A549 (cell line): ENCODE data around the gene SBNO2. TPM values are rescaled to one million over a fixed set of nuclear protein-coding genes. Genes with fewer than 3 reads are reported as not detected.

Experiments
- ATAC-seq, 2 experiments: fragments of 200-7000 bp in 1 of 2; fragments of >200 bp in 1 of 2; cut with Nextera tagmentation in 1 of 2; cut with Tn5 transposase in 1 of 2; 3 replicates each; pipeline versions ENCODE4 v1.8.0 to v1.9.1; 2018 to 2020; ENCODE audit warnings: mild to moderate bottlenecking in 1 of 2, moderate library complexity in 1 of 2
- CTCF ChIA-PET: fragments of 300-600 bp; sonication (Branson Sonifier 250); formaldehyde crosslinking; extraction: SDS; loops from one replicate; lab custom pipeline; 2021; ENCODE audit warnings: antibody characterized with exemption, inconsistent platforms; lab: Yijun Ruan, JAX
- POLR2A ChIA-PET: fragments of 350-600 bp; formaldehyde crosslinking; extraction: SDS; loops from one replicate; lab custom pipeline; 2021; ENCODE audit warnings: antibody characterized with exemption, inconsistent platforms; lab: Yijun Ruan, JAX
- DNase-seq, 2 experiments: peaks; one replicate each; pipeline versions ENCODE4 v3.0.0 to v3.0.0-alpha.2; 2011 to 2016; ENCODE audit warnings: low read depth in 1 of 2, low spot score in 1 of 2
- FAIRE-seq: peaks from 2 replicates; lab custom pipeline; 2011; peaks lifted over from hg19 to GRCh38; lab: Jason Lieb, UNC
- H3K27ac ChIP-seq, 2 experiments: fragments of >200 bp; sonication (Bioruptor Twin); formaldehyde crosslinking; 3 replicates each; pipeline ENCODE4 v1.5.1; 2016 to 2017
- H3K4me1 ChIP-seq: fragments of >200 bp; sonication (Bioruptor Twin); formaldehyde crosslinking; 3 replicates; pipeline ENCODE4 v1.6.1; 2016
- H3K4me2 ChIP-seq: fragments of >200 bp; sonication (Bioruptor Twin); formaldehyde crosslinking; 3 replicates; pipeline ENCODE4 v1.6.1; 2016
- H3K4me3 ChIP-seq: fragments of >200 bp; sonication (Bioruptor Twin); formaldehyde crosslinking; 3 replicates; pipeline ENCODE4 v1.5.1; 2016
- H3K9me3 ChIP-seq: fragments of >200 bp; sonication (Bioruptor Twin); formaldehyde crosslinking; 3 replicates; pipeline ENCODE4 v1.6.1; 2016
- ATOH8 ChIP-seq: fragments of 250-450 bp; sonication (Bioruptor Pico); IDR thresholded peaks from 2 replicates; pipeline ENCODE4 v1.5.0; 2020; ENCODE audit warnings: low read depth, mild to moderate bottlenecking, moderate library complexity
- CTCF ChIP-seq: fragments of >200 bp; sonication (Bioruptor Twin); formaldehyde crosslinking; IDR thresholded peaks from 3 replicates; pipeline ENCODE4 v1.5.1; 2016
- ELK1 ChIP-seq: fragments of 150-350 bp; IDR thresholded peaks from 2 replicates; pipeline ENCODE4 v1.6.1; 2014; ENCODE audit warnings: low read depth, mild to moderate bottlenecking, low read length
- ESRRA ChIP-seq: fragments of 150-350 bp; IDR thresholded peaks from 2 replicates; pipeline ENCODE4 v1.6.1; 2014; ENCODE audit warnings: mild to moderate bottlenecking, low read length, borderline replicate concordance
- FOSL2 ChIP-seq, 2 experiments: fragments of 450-650 bp in 1 of 2; fragments of >200 bp in 1 of 2; sonication (Bioruptor Twin) in 1 of 2; formaldehyde crosslinking; IDR thresholded peaks; 2 replicates each; pipeline versions ENCODE4 v1.5.0 to v1.6.1; 2016 to 2020; ENCODE audit warnings: mild to moderate bottlenecking in 1 of 2, moderate library complexity in 1 of 2
- HDAC2 ChIP-seq: fragments of 200-600 bp; sonication (generic); IDR thresholded peaks from 2 replicates; pipeline ENCODE4 v1.6.1; 2016
- HEYL ChIP-seq: fragments of 250-450 bp; sonication (Bioruptor Pico); IDR thresholded peaks from 2 replicates; pipeline ENCODE4 v1.8.0; 2021; ENCODE audit warnings: mild to moderate bottlenecking, moderate library complexity
- HMGXB4 ChIP-seq: fragments of 250-450 bp; sonication (Bioruptor Pico); IDR thresholded peaks from 2 replicates; pipeline ENCODE4 v1.5.0; 2021; ENCODE audit warnings: mild to moderate bottlenecking, moderate library complexity, borderline replicate concordance
- HOXB13 ChIP-seq: fragments of 250-450 bp; sonication (Bioruptor Pico); IDR thresholded peaks from 2 replicates; pipeline ENCODE4 v1.5.0; 2020; ENCODE audit warnings: low read depth, mild to moderate bottlenecking, moderate library complexity
- HOXB5 ChIP-seq: fragments of 250-450 bp; sonication (Bioruptor Pico); IDR thresholded peaks from 2 replicates; pipeline ENCODE4 v1.5.0; 2020; ENCODE audit warnings: mild to moderate bottlenecking, moderate library complexity
- JUNB ChIP-seq: fragments of >200 bp; sonication (Bioruptor Twin); formaldehyde crosslinking; IDR thresholded peaks from 2 replicates; pipeline ENCODE4 v1.6.1; 2016
- KDM5A ChIP-seq: fragments of 200-600 bp; sonication (generic); IDR thresholded peaks from 2 replicates; pipeline ENCODE4 v1.6.1; 2016; ENCODE audit warnings: antibody characterized with exemption, mild to moderate bottlenecking
- MAX ChIP-seq: IDR thresholded peaks from 2 replicates; pipeline ENCODE4 v1.6.1; 2012
- MAZ ChIP-seq: fragments of 150-350 bp; IDR thresholded peaks from 2 replicates; pipeline ENCODE4 v1.6.1; 2014; ENCODE audit warnings: antibody characterized with exemption, low read depth, low read length, borderline replicate concordance
- PHF8 ChIP-seq: fragments of 200-600 bp; sonication (generic); IDR thresholded peaks from 2 replicates; pipeline ENCODE4 v1.6.1; 2016; ENCODE audit warnings: low read depth, mild to moderate bottlenecking, antibody characterized with exemption, moderate library complexity, borderline replicate concordance
- POLR2AphosphoS2 ChIP-seq: conservative IDR thresholded peaks from 2 replicates; pipeline ENCODE4 v1.6.1; 2012; ENCODE audit warnings: low read length, improper control_type of control experiment, inconsistent platforms
- REST ChIP-seq: fragments of 200-600 bp; sonication (generic); IDR thresholded peaks from 2 replicates; pipeline ENCODE4 v1.6.1; 2016; ENCODE audit warnings: antibody characterized with exemption, mild to moderate bottlenecking, moderate library complexity
- SMC3 ChIP-seq: fragments of >200 bp; sonication (Bioruptor Twin); formaldehyde crosslinking; IDR thresholded peaks from 3 replicates; pipeline ENCODE4 v1.6.1; 2018; ENCODE audit warnings: inconsistent platforms
- TP53 ChIP-seq: fragments of 250-450 bp; sonication (Bioruptor Pico); IDR thresholded peaks from 2 replicates; pipeline ENCODE4 v1.5.0; 2021; ENCODE audit warnings: mild to moderate bottlenecking, moderate library complexity
- ZFP36 ChIP-seq: fragments of 450-650 bp; IDR thresholded peaks from 2 replicates; pipeline ENCODE4 v1.6.1; 2014; ENCODE audit warnings: borderline replicate concordance; ENCODE audit not compliant: partially characterized antibody
- ZSCAN20 ChIP-seq: fragments of 250-450 bp; sonication (Bioruptor Pico); IDR thresholded peaks from 2 replicates; pipeline ENCODE4 v1.8.0; 2022; ENCODE audit warnings: mild to moderate bottlenecking, moderate library complexity
- WGBS: methylation state at CpG from one replicate; pipeline ENCODE4 v1.1.6; 2017; ENCODE audit errors: missing lambda C conversion rate; 5-methylcytosine and 5-hydroxymethylcytosine counted together
- polyA plus RNA-seq, 4 experiments: library from polyadenylated mRNA; depleted of rRNA in 3 of 4; stranded (reverse); fragments of >200 nt; fragmentation: RNase III in 1 of 4; extraction: RNeasy Plus Mini Kit Qiagen cat#74134 plus additional on column Dnase treatment in 1 of 4; gene quantifications; 2 replicates in 3 of 4; 3 replicates in 1 of 4; pipeline ENCODE4 v1.2.3, GENCODE V29; 2011 to 2017

SBNO2 gene
- polyA plus RNA-seq, 2 of the 4 experiments (the other 2 are of a cell fraction) = 6.8 to 27.0 TPM

GRCh38 chr19:1218751-1219567 lies 44.9 kb upstream of the SBNO2 start:
- DNase-seq (no peak), ATAC-seq (no peak), FAIRE-seq (no peak)
- CTCF ChIA-PET = interaction anchor here (1.0 to 5.3 kb wide), 6 partner anchors 16 to 48 kb away, joined by 3 to 38 read pairs (median 5); partner anchors contain the start of gene CBARP
- H3K27ac ChIP-seq = no peak overlapping the region
- peaks cover 35% of the 10 kb centered on the region for H3K4me1 ChIP-seq
- H3K4me3 ChIP-seq = no peak overlapping the region
- H3K4me2 ChIP-seq = no peak overlapping the region
- 91% methylated on average over 17 of the region's 37 CpGs for WGBS
- no peaks in the 10 kb centered on the region for H3K9me3 ChIP-seq
- TF ChIP-seq CTCF = no peak
- TF ChIP-seq MAX = no peak
- TF ChIP-seq SMC3 = no peak
- TF ChIP-seq HDAC2 = no peak
- TF ChIP-seq TP53 = no peak
- POLR2A ChIA-PET = no interaction called here

- Histone ChIP-seq H3K27ac (no peak overlapping the region), H3K4me3 (no peak overlapping the region), H3K4me1 (peaks cover 29% of the 10 kb centered on the region), H3K4me2 (no peak overlapping the region), H3K9me3 (no peaks in the 10 kb centered on the region)
- ATAC-seq (no peak), DNase-seq (no peak), FAIRE-seq (no peak)
- no peak for TF ChIP-seq PHF8
- TF ChIP-seq JUNB = no peak
- TF ChIP-seq SMC3 = no peak
- TF ChIP-seq POLR2AphosphoS2 = no peak
- no peak for TF ChIP-seq HEYL (CRISPR knock-in tag)
- TF ChIP-seq HOXB5 = no peak
- TF ChIP-seq KDM5A = no peak
- TF ChIP-seq REST = no peak
- TF ChIP-seq ELK1 = no peak
- TF ChIP-seq FOSL2 (IDR thresholded peaks at IDR 0.05) = no peak
- no peak for TF ChIP-seq FOSL2 (CRISPR knock-in tag; IDR thresholded peaks at IDR 0.05)
- TF ChIP-seq HMGXB4 (CRISPR knock-in tag) = no peak
- no peak for TF ChIP-seq HOXB13
- TF ChIP-seq ZFP36 = no peak
- TF ChIP-seq MAZ = no peak
- no peak for TF ChIP-seq ZSCAN20 (CRISPR knock-in tag)
- TF ChIP-seq ATOH8 = no peak
- TF ChIP-seq ESRRA = no peak
- 83% methylated on average over 8 of the region's 15 CpGs for WGBS
- CTCF ChIA-PET = interaction anchor here (0.8 to 2.9 kb wide), 7 partner anchors 11 to 152 kb away, joined by 3 to 19 read pairs (median 4); no protein-coding TSS in a partner anchor
- POLR2A ChIA-PET = no interaction called here
Observed at GRCh38 chr19:1217366-1217765, 43.3 kb upstream of the SBNO2 start.
